IMR-90 (cell line): ENCODE measurements around the gene AHDC1. TPM values are rescaled to one million over a fixed set of nuclear protein-coding genes. Genes with fewer than 3 reads are reported as not detected.

ENCODE experiments used
- ATAC-seq: fragments of 200-7000 bp; cut with Tn5 transposase; 2 replicates; pipeline ENCODE4 v1.9.1; 2020; ENCODE audit warnings: low read depth, mild to moderate bottlenecking, moderate library complexity
- BruUV-seq: library from RNA; stranded (reverse); fragments of 400-500 nt; replicated peaks from 2 replicates; lab custom pipeline; 2021; lab: Mats Ljungman, UMichigan
- CTCF ChIA-PET: fragments of 300-600 bp; formaldehyde crosslinking; extraction: SDS; loops from one replicate; lab custom pipeline; 2021; ENCODE audit warnings: antibody characterized with exemption; lab: Yijun Ruan, JAX
- POLR2A ChIA-PET: fragments of 300-600 bp; sonication (Branson Sonifier 250); formaldehyde crosslinking; loops from one replicate; lab custom pipeline; 2022; ENCODE audit warnings: antibody characterized with exemption; ENCODE audit not compliant: unreplicated experiment; lab: Charles Lee
- DNase-seq: peaks from one replicate; pipeline ENCODE4 v3.0.0; 2013
- H2AFZ ChIP-seq: replicated peaks from 2 replicates; pipeline ENCODE3; 2013; ENCODE audit warnings: low read length, mild to moderate bottlenecking; ENCODE audit not compliant: poor library complexity
- H2AK5ac ChIP-seq: 2 replicates; pipeline ENCODE4 v1.6.1; 2013; ENCODE audit warnings: low read depth, low read length, inconsistent platforms
- H2AK9ac ChIP-seq: replicated peaks from 2 replicates; pipeline ENCODE3; 2013; ENCODE audit warnings: mild to moderate bottlenecking, low read depth, low read length, moderate library complexity; ENCODE audit not compliant: poor library complexity
- H2BK120ac ChIP-seq: 2 replicates; pipeline ENCODE4 v1.6.1; 2013; ENCODE audit warnings: low read depth, low read length, inconsistent platforms
- H2BK15ac ChIP-seq: 3 replicates; pipeline ENCODE4 v1.6.1; 2013; ENCODE audit warnings: low read depth, low read length, inconsistent platforms
- H2BK20ac ChIP-seq: 2 replicates; pipeline ENCODE4 v1.6.1; 2013; ENCODE audit warnings: low read depth, mild to moderate bottlenecking, inconsistent platforms, low read length, moderate library complexity
- H2BK5ac ChIP-seq: 2 replicates; pipeline ENCODE4 v1.6.1; 2013; ENCODE audit warnings: mild to moderate bottlenecking, low read depth, low read length, inconsistent platforms; ENCODE audit not compliant: poor library complexity, severe bottlenecking
- H3K14ac ChIP-seq: replicated peaks from 2 replicates; pipeline ENCODE4 v1.6.1; 2013; ENCODE audit warnings: low read depth, low read length, inconsistent platforms
- H3K18ac ChIP-seq: 2 replicates; pipeline ENCODE4 v1.6.1; 2013; ENCODE audit warnings: low read depth, low read length, control low read depth
- H3K23ac ChIP-seq: 2 replicates; pipeline ENCODE4 v1.6.1; 2013; ENCODE audit warnings: low read depth, low read length, inconsistent platforms
- H3K27ac ChIP-seq: 2 replicates; pipeline ENCODE4 v1.5.1; 2013; ENCODE audit warnings: mild to moderate bottlenecking, control low read depth, low read length; ENCODE audit not compliant: insufficient read depth
- H3K27me3 ChIP-seq: 2 replicates; pipeline ENCODE4 v1.6.1; 2013; ENCODE audit warnings: low read length; ENCODE audit not compliant: control insufficient read depth, insufficient read depth
- H3K36me3 ChIP-seq: 2 replicates; pipeline ENCODE4 v1.6.1; 2013; ENCODE audit warnings: low read length, mixed read lengths; ENCODE audit not compliant: control insufficient read depth, insufficient read depth
- H3K4ac ChIP-seq: 2 replicates; pipeline ENCODE4 v1.6.1; 2013; ENCODE audit warnings: low read depth, low read length, inconsistent platforms
- H3K4me1 ChIP-seq: 2 replicates; pipeline ENCODE4 v1.6.1; 2013; ENCODE audit warnings: low read length, mixed read lengths; ENCODE audit not compliant: control insufficient read depth, insufficient read depth
- H3K4me2 ChIP-seq: 2 replicates; pipeline ENCODE4 v1.6.1; 2013; ENCODE audit warnings: low read depth, mild to moderate bottlenecking, control low read depth, low read length, moderate library complexity
- H3K4me3 ChIP-seq: 2 replicates; pipeline ENCODE4 v1.5.1; 2013; ENCODE audit warnings: low read depth, mild to moderate bottlenecking, control low read depth, low read length, moderate library complexity; ENCODE audit not compliant: insufficient read depth
- H3K56ac ChIP-seq: 2 replicates; pipeline ENCODE4 v1.6.1; 2013; ENCODE audit warnings: low read length, inconsistent platforms; ENCODE audit not compliant: insufficient read depth; ENCODE audit errors: extremely low read depth
- H3K79me1 ChIP-seq, 2 experiments: 2 replicates each; pipeline ENCODE4 v1.6.1; 2013; ENCODE audit warnings: low read length in 2 of 2, inconsistent platforms in 1 of 2, low read depth in 1 of 2
- H3K9ac ChIP-seq: 2 replicates; pipeline ENCODE4 v1.6.1; 2013; ENCODE audit warnings: low read depth, low read length, control low read depth
- H3K9me1 ChIP-seq: 2 replicates; pipeline ENCODE4 v1.6.1; 2013; ENCODE audit warnings: low read length, inconsistent platforms; ENCODE audit not compliant: insufficient read depth
- H3K9me3 ChIP-seq: 2 replicates; pipeline ENCODE4 v1.6.1; 2013; ENCODE audit warnings: low read length; ENCODE audit not compliant: control insufficient read depth, insufficient read depth
- H4K20me1 ChIP-seq: 2 replicates; pipeline ENCODE4 v1.6.1; 2013; ENCODE audit warnings: low read length, inconsistent platforms; ENCODE audit not compliant: insufficient read depth
- H4K5ac ChIP-seq: 2 replicates; pipeline ENCODE4 v1.6.1; 2013; ENCODE audit warnings: mild to moderate bottlenecking, low read depth, low read length, control low read depth
- H4K8ac ChIP-seq, 2 experiments: 2 replicates each; pipeline ENCODE4 v1.6.1; 2013; ENCODE audit warnings: low read depth in 2 of 2, low read length in 2 of 2, control low read depth in 1 of 2, inconsistent platforms in 1 of 2
- H4K91ac ChIP-seq: 2 replicates; pipeline ENCODE4 v1.6.1; 2013; ENCODE audit warnings: low read depth, low read length, inconsistent platforms; ENCODE audit not compliant: insufficient read depth
- BHLHE40 ChIP-seq: fragments of 150-350 bp; IDR thresholded peaks from 2 replicates; pipeline ENCODE4 v1.6.1; 2016; ENCODE audit warnings: mild to moderate bottlenecking, low read depth, low read length
- CEBPB ChIP-seq: IDR thresholded peaks from 2 replicates; pipeline ENCODE4 v1.6.1; 2012; ENCODE audit warnings: low read depth, low read length, improper control_type of control experiment
- CHD1 ChIP-seq: IDR thresholded peaks from 2 replicates; pipeline ENCODE4 v1.6.1; 2012; ENCODE audit warnings: low read depth, low read length, improper control_type of control experiment
- CTCF ChIP-seq: conservative IDR thresholded peaks from 2 replicates; pipeline ENCODE4 v1.5.1; 2012; ENCODE audit warnings: mild to moderate bottlenecking, low read depth, low read length, improper control_type of control experiment
- MAFK ChIP-seq: IDR thresholded peaks from 2 replicates; pipeline ENCODE4 v1.6.1; 2012; ENCODE audit warnings: low read depth, low read length, improper control_type of control experiment
- MAZ ChIP-seq: IDR thresholded peaks from 2 replicates; pipeline ENCODE4 v1.6.1; 2012; ENCODE audit warnings: low read depth, mild to moderate bottlenecking, low read length, improper control_type of control experiment, moderate library complexity, borderline replicate concordance
- MXI1 ChIP-seq: IDR thresholded peaks from 2 replicates; pipeline ENCODE4 v1.6.1; 2012; ENCODE audit warnings: low read depth, mild to moderate bottlenecking, low read length, moderate library complexity, borderline replicate concordance
- NFE2L2 ChIP-seq: fragments of 150-350 bp; IDR thresholded peaks from 2 replicates; pipeline ENCODE4 v1.6.1; 2016; ENCODE audit warnings: low read depth, mild to moderate bottlenecking, low read length
- POLR2A ChIP-seq: IDR thresholded peaks from 2 replicates; pipeline ENCODE4 v1.6.1; 2012; ENCODE audit warnings: mild to moderate bottlenecking, low read depth, low read length
- RAD21 ChIP-seq: IDR thresholded peaks from 2 replicates; pipeline ENCODE4 v1.6.1; 2012; ENCODE audit warnings: low read length, improper control_type of control experiment
- RCOR1 ChIP-seq: IDR thresholded peaks from 2 replicates; pipeline ENCODE4 v1.6.1; 2012; ENCODE audit warnings: mild to moderate bottlenecking, low read length, improper control_type of control experiment; ENCODE audit not compliant: insufficient replicate concordance
- RFX5 ChIP-seq: IDR thresholded peaks from 2 replicates; pipeline ENCODE4 v1.8.0; 2012; ENCODE audit warnings: low read depth, mild to moderate bottlenecking, low read length, moderate library complexity
- SMC3 ChIP-seq: fragments of 150-350 bp; IDR thresholded peaks from 2 replicates; pipeline ENCODE4 v1.6.1; 2016; ENCODE audit warnings: low read depth, mild to moderate bottlenecking, antibody characterized with exemption, low read length, moderate library complexity
- USF2 ChIP-seq: fragments of 150-350 bp; IDR thresholded peaks from 2 replicates; pipeline ENCODE4 v1.6.1; 2017; ENCODE audit warnings: mild to moderate bottlenecking, antibody characterized with exemption, low read length, low read depth
- WGBS, 2 experiments: methylation state at CpG; one replicate each; pipeline versions ENCODE4 v1.1.5 to v1.1.7; 2013; ENCODE audit warnings: missing lambda C conversion rate in 2 of 2; ENCODE audit not compliant: insufficient read length in 1 of 2; ENCODE audit errors: extremely low coverage in 2 of 2; 5-methylcytosine and 5-hydroxymethylcytosine counted together
- dilution Hi-C: fragments of 300-500 bp; cut with HindIII; formaldehyde crosslinking; loops from one replicate; pipeline ENCODE4 v1.14.3; 2018; ENCODE audit warnings: low sequenced_read_pairs; ENCODE audit not compliant: unreplicated experiment
- in situ Hi-C: fragments of 300-500 bp; cut with MboI; formaldehyde crosslinking; loops from 3 replicates; pipeline ENCODE4 v1.14.3; 2019; ENCODE audit warnings: low sequenced_read_pairs, inconsistent platforms, mixed read lengths
- intact Hi-C: fragments of 100-400 bp; cut with micrococcal nuclease; formaldehyde crosslinking; loops from 2 replicates; pipeline ENCODE4 v1.10.0; 2022
- polyA plus RNA-seq, 3 experiments: library from polyadenylated mRNA; depleted of rRNA; stranded (reverse); fragments of >200 nt; gene quantifications; 2 replicates each; pipeline ENCODE4 v1.2.3, GENCODE V29; 2012; ENCODE audit warnings: low replicate concordance in 1 of 3
- total RNA-seq: library from RNA; depleted of rRNA; stranded (reverse); fragments of >200 nt; gene quantifications from 2 replicates; pipeline ENCODE4 v1.2.3, GENCODE V29; 2012
- TF ChIP-seq, protein P1 (sequence below): fragments of 150-350 bp; IDR thresholded peaks from 2 replicates; pipeline ENCODE4 v1.6.1; 2016; ENCODE audit warnings: low read depth, mild to moderate bottlenecking, low read length, moderate library complexity, borderline replicate concordance

Gene AHDC1
- total and polyA plus RNA-seq, 2 of the 4 experiments (the other 2 are of a cell fraction), result 2.0 to 11.6 TPM

GRCh38 chr1:27644369-27645070 lies 40.6 kb upstream of the AHDC1 start:
- no peak overlapping the region for H2AK9ac ChIP-seq
- no peak overlapping the region for H3K4me2 ChIP-seq
- H3K9ac ChIP-seq, result no peak overlapping the region
- ChIA-PET POLR2A (no interaction called here), CTCF (no interaction called here)
- intact Hi-C loops, result loop anchor here (1.0 kb wide), 1 partner anchor 19 kb away; no protein-coding TSS in a partner anchor
- H2AFZ ChIP-seq, result peak overlapping the region; percentile 67
- ATAC-seq (no peak), DNase-seq (no peak)
- H3K27ac ChIP-seq, result no peak overlapping the region
- no peak overlapping the region for H2AK5ac ChIP-seq
- no peak overlapping the region for H2BK20ac ChIP-seq
- in situ Hi-C loops, result no loop called here
- no peak overlapping the region for H2BK15ac ChIP-seq
- H3K18ac ChIP-seq, result no peak overlapping the region
- H3K9me3 ChIP-seq, result no peaks in the 10 kb centered on the region
- no CpG with 5 or more reads among the region's 5 CpGs for WGBS, 2 experiments
- H3K9me1 ChIP-seq, result no peaks in the 10 kb centered on the region; the same call in 1 of the 2 replicates
- dilution Hi-C loops, result no loop called here
- H4K8ac ChIP-seq, result no peak overlapping the region
- H3K27me3 ChIP-seq, result peaks cover 8% of the 10 kb centered on the region; the same call in 1 of the 2 replicates
- no peaks in the 10 kb centered on the region for H4K20me1 ChIP-seq
- no peaks in the 10 kb centered on the region for H3K36me3 ChIP-seq
- no peak overlapping the region for H3K56ac ChIP-seq
- TF ChIP-seq POLR2A (no peak), NFE2L2 (no peak), CTCF (no peak), MAZ (no peak), RFX5 (no peak), SMC3 (no peak), MXI1 (no peak), CEBPB (no peak), RCOR1 (no peak), MAFK (no peak), CHD1 (no peak), RAD21 (no peak), USF2 (no peak), BHLHE40 (no peak)
- TF ChIP-seq, protein P1, sequence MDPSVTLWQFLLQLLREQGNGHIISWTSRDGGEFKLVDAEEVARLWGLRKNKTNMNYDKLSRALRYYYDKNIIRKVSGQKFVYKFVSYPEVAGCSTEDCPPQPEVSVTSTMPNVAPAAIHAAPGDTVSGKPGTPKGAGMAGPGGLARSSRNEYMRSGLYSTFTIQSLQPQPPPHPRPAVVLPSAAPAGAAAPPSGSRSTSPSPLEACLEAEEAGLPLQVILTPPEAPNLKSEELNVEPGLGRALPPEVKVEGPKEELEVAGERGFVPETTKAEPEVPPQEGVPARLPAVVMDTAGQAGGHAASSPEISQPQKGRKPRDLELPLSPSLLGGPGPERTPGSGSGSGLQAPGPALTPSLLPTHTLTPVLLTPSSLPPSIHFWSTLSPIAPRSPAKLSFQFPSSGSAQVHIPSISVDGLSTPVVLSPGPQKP, result no peak
- H3K79me1 ChIP-seq, result no peaks in the 10 kb centered on the region
- H3K4me3 ChIP-seq, result no peak overlapping the region
- no peak overlapping the region for H4K5ac ChIP-seq
- H3K23ac ChIP-seq, result no peak overlapping the region
- no TSS peak for BruUV-seq
- H2BK5ac ChIP-seq, result no peak overlapping the region
- H2BK120ac ChIP-seq, result no peak overlapping the region
- no peak overlapping the region for H3K4ac ChIP-seq
- H3K14ac ChIP-seq, result no peak overlapping the region
- no peaks in the 10 kb centered on the region for H3K4me1 ChIP-seq
- H4K91ac ChIP-seq, result no peak overlapping the region
